GM12878 (cell line): Measurements from ENCODE around the gene TGM5.

Experiments used
- CBFB ChIP-seq: IDR thresholded peaks from 2 replicates; pipeline ENCODE4 v1.6.1; 2016; ENCODE audit warnings: antibody characterized with exemption, low read depth
- POLR2AphosphoS5 ChIP-seq: IDR thresholded peaks from 2 replicates; pipeline ENCODE4 v1.6.1; 2011; ENCODE audit warnings: mild to moderate bottlenecking, low read length, inconsistent platforms
- SIN3A ChIP-seq: IDR thresholded peaks from 2 replicates; pipeline ENCODE4 v1.6.1; 2012; ENCODE audit warnings: low read depth, low read length, improper control_type of control experiment
- TAF1 ChIP-seq: IDR thresholded peaks from 2 replicates; pipeline ENCODE4 v1.6.1; 2011; ENCODE audit warnings: mild to moderate bottlenecking, low read depth, low read length, borderline replicate concordance
- TCF7 ChIP-seq: IDR thresholded peaks from 2 replicates; pipeline ENCODE4 v1.6.1; 2014; ENCODE audit warnings: antibody characterized with exemption, borderline replicate concordance
- YY1 ChIP-seq: IDR thresholded peaks from 2 replicates; pipeline ENCODE4 v1.6.1; 2011; ENCODE audit warnings: low read depth, mild to moderate bottlenecking, low read length
- ZZZ3 ChIP-seq: IDR thresholded peaks from 2 replicates; pipeline ENCODE4 v1.6.1; 2011; ENCODE audit warnings: low read depth; ENCODE audit not compliant: control insufficient read depth, insufficient read length
- TF ChIP-seq, protein P1 (sequence below): fragments of 450-650 bp; IDR thresholded peaks from 2 replicates; pipeline ENCODE4 v1.6.1; 2016; ENCODE audit warnings: mild to moderate bottlenecking, moderate library complexity, borderline replicate concordance
- TF ChIP-seq, protein P2 (sequence below), 3 experiments: IDR thresholded peaks in 2 of 3; conservative IDR thresholded peaks in 1 of 3; 2 replicates each; pipeline ENCODE4 v1.5.1; 2011; ENCODE audit warnings: low read depth in 3 of 3, low read length in 3 of 3, mild to moderate bottlenecking in 3 of 3, control low read depth in 2 of 3, moderate library complexity in 2 of 3, inconsistent platforms in 1 of 3, mixed read lengths in 1 of 3; ENCODE audit not compliant: control insufficient read depth in 2 of 3, insufficient read depth in 1 of 3; ENCODE audit errors: extremely low read depth in 1 of 3
- TF ChIP-seq, protein P3 (sequence below): fragments of 450-650 bp; IDR thresholded peaks from 2 replicates; pipeline ENCODE4 v1.6.1; 2018; ENCODE audit warnings: borderline replicate concordance, mild to moderate bottlenecking; ENCODE audit not compliant: partially characterized antibody

DNA sequence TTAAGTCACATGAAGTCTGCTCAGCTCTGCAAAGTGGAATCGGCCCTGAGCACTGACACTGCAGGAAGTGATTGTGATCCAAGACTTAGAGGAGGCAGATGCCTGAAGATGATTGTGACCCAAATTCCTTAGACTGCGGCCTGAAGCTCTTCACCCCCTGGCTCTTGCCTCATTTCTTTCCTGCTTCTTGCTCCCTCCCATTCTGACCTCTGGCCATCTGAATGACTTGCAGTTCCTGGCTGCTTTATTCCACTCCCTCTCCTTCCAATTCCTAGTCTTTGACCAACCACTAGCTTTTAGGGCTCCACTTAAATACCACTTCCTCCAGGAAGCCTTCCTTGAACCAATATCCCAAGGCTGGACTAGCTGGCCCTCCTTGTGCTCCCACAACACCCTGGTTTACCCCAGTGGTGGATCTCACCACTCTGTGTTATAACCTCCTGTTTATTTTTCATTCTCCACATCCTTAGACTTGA, 36.0 kb downstream of the TGM5 start:
- no peak for TF ChIP-seq TCF7
- TF ChIP-seq, protein P1, sequence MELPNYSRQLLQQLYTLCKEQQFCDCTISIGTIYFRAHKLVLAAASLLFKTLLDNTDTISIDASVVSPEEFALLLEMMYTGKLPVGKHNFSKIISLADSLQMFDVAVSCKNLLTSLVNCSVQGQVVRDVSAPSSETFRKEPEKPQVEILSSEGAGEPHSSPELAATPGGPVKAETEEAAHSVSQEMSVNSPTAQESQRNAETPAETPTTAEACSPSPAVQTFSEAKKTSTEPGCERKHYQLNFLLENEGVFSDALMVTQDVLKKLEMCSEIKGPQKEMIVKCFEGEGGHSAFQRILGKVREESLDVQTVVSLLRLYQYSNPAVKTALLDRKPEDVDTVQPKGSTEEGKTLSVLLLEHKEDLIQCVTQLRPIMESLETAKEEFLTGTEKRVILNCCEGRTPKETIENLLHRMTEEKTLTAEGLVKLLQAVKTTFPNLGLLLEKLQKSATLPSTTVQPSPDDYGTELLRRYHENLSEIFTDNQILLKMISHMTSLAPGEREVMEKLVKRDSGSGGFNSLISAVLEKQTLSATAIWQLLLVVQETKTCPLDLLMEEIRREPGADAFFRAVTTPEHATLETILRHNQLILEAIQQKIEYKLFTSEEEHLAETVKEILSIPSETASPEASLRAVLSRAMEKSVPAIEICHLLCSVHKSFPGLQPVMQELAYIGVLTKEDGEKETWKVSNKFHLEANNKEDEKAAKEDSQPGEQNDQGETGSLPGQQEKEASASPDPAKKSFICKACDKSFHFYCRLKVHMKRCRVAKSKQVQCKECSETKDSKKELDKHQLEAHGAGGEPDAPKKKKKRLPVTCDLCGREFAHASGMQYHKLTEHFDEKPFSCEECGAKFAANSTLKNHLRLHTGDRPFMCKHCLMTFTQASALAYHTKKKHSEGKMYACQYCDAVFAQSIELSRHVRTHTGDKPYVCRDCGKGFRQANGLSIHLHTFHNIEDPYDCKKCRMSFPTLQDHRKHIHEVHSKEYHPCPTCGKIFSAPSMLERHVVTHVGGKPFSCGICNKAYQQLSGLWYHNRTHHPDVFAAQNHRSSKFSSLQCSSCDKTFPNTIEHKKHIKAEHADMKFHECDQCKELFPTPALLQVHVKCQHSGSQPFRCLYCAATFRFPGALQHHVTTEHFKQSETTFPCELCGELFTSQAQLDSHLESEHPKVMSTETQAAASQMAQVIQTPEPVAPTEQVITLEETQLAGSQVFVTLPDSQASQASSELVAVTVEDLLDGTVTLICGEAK = no peak
- TF ChIP-seq, protein P2, sequence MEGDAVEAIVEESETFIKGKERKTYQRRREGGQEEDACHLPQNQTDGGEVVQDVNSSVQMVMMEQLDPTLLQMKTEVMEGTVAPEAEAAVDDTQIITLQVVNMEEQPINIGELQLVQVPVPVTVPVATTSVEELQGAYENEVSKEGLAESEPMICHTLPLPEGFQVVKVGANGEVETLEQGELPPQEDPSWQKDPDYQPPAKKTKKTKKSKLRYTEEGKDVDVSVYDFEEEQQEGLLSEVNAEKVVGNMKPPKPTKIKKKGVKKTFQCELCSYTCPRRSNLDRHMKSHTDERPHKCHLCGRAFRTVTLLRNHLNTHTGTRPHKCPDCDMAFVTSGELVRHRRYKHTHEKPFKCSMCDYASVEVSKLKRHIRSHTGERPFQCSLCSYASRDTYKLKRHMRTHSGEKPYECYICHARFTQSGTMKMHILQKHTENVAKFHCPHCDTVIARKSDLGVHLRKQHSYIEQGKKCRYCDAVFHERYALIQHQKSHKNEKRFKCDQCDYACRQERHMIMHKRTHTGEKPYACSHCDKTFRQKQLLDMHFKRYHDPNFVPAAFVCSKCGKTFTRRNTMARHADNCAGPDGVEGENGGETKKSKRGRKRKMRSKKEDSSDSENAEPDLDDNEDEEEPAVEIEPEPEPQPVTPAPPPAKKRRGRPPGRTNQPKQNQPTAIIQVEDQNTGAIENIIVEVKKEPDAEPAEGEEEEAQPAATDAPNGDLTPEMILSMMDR (IDR thresholded peaks at IDR 0.05 in 2 of 3, conservative IDR thresholded peaks at IDR 0.05 in 1 of 3; ENCODE audit: control insufficient read depth in 2 of 3, extremely low read depth in 1 of 3, insufficient read depth in 1 of 3, low read depth in 3 of 3, low read length in 3 of 3) = no peak
- TF ChIP-seq, protein P3, sequence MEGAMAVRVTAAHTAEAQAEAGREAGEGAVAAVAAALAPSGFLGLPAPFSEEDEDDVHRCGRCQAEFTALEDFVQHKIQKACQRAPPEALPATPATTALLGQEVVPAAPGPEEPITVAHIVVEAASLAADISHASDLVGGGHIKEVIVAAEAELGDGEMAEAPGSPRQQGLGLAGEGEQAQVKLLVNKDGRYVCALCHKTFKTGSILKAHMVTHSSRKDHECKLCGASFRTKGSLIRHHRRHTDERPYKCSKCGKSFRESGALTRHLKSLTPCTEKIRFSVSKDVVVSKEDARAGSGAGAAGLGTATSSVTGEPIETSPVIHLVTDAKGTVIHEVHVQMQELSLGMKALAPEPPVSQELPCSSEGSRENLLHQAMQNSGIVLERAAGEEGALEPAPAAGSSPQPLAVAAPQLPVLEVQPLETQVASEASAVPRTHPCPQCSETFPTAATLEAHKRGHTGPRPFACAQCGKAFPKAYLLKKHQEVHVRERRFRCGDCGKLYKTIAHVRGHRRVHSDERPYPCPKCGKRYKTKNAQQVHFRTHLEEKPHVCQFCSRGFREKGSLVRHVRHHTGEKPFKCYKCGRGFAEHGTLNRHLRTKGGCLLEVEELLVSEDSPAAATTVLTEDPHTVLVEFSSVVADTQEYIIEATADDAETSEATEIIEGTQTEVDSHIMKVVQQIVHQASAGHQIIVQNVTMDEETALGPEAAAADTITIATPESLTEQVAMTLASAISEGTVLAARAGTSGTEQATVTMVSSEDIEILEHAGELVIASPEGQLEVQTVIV = no peak
- no peak for TF ChIP-seq POLR2AphosphoS5
- TF ChIP-seq TAF1 = no peak
- no peak for TF ChIP-seq ZZZ3
- no peak for TF ChIP-seq CBFB
- no peak for TF ChIP-seq YY1
- TF ChIP-seq SIN3A = no peak
